Heart left ventricle (tissue), 16 donors: Measurements from ENCODE around the gene NKIRAS1. TPM values are rescaled to one million over a fixed set of nuclear protein-coding genes. Genes with fewer than 3 reads are reported as not detected.

Experiments
- ATAC-seq, 4 donors: fragments of 200-7000 bp; cut with Tn5 transposase; one replicate each; pipeline ENCODE4 v1.9.1; 2020 to 2022; ENCODE audit warnings: moderate library complexity in 4 of 4, mild to moderate bottlenecking in 3 of 4, moderate number of reproducible peaks in 1 of 4
- DNase-seq, 5 donors: peaks; one replicate each; pipeline ENCODE4 v3.0.0-alpha.2; 2020
- H3K27ac ChIP-seq, 12 donors: fragments of 200-600 bp; sonication (generic) in 4 of 12; one replicate each; pipeline versions ENCODE4 v1.5.0 to v1.8.0; 2016 to 2022; ENCODE audit warnings: mild to moderate bottlenecking in 2 of 12
- H3K27me3 ChIP-seq, 9 donors: fragments of 200-600 bp; sonication (generic) in 2 of 9; one replicate each; pipeline versions ENCODE4 v1.5.1 to v1.8.0; 2016 to 2022; ENCODE audit warnings: mild to moderate bottlenecking in 3 of 9
- H3K36me3 ChIP-seq, 9 donors: fragments of 200-600 bp; sonication (generic) in 2 of 9; one replicate each; pipeline versions ENCODE4 v1.5.0 to v1.8.0; 2018 to 2022; ENCODE audit warnings: mild to moderate bottlenecking in 2 of 9
- H3K4me1 ChIP-seq, 12 donors: fragments of 200-600 bp; sonication (generic) in 4 of 12; one replicate each; pipeline versions ENCODE4 v1.5.0 to v1.8.0; 2016 to 2022; ENCODE audit warnings: mild to moderate bottlenecking in 3 of 12
- H3K4me3 ChIP-seq, 12 donors: fragments of 200-600 bp; sonication (generic) in 4 of 12; one replicate each; pipeline versions ENCODE4 v1.5.0 to v1.8.0; 2017 to 2022; ENCODE audit warnings: mild to moderate bottlenecking in 9 of 12, moderate library complexity in 4 of 12
- H3K9me3 ChIP-seq, 12 donors: fragments of 200-600 bp; sonication (generic) in 4 of 12; one replicate each; pipeline versions ENCODE4 v1.5.0 to v1.8.0; 2016 to 2022; ENCODE audit warnings: mild to moderate bottlenecking in 1 of 12
- CTCF ChIP-seq, 12 donors: fragments of 200-600 bp; sonication (generic) in 4 of 12; IDR thresholded peaks; one replicate each; pipeline versions ENCODE4 v1.5.0 to v1.8.0; 2018 to 2022; ENCODE audit warnings: antibody characterized with exemption in 12 of 12, mild to moderate bottlenecking in 5 of 12
- POLR2A ChIP-seq, 2 donors: fragments of 450-650 bp; IDR thresholded peaks; one replicate each; pipeline ENCODE4 v1.6.1; 2017; ENCODE audit warnings: antibody characterized with exemption in 2 of 2, mild to moderate bottlenecking in 2 of 2, moderate library complexity in 2 of 2
- WGBS, 4 donors: extraction: QIAGEN DNeasy Blood & Tissue Kit in 2 of 4; methylation state at CpG; one replicate each; pipeline versions ENCODE4 v1.1.5 to v1.1.7; 2013 to 2018; 5-methylcytosine and 5-hydroxymethylcytosine counted together
- intact Hi-C, 10 donors: fragments of 100-400 bp; cut with DNase I; formaldehyde crosslinking; loops; one replicate each; pipeline versions ENCODE4 v1.11.1 to v1.14.2; 2022
- polyA plus RNA-seq, 2 donors: library from polyadenylated mRNA; stranded (reverse); fragments of 200-250 nt; gene quantifications; one replicate each; pipeline ENCODE4 v1.2.3, GENCODE V29; 2013
- total RNA-seq, 9 donors: library from RNA; depleted of rRNA in 2 of 9; stranded (reverse); fragments of >200 nt in 2 of 9; fragmentation: NEBNext Ultra II Directional in 3 of 9; extraction: Animal tissue kit (Norgen Biotek cat#: 25700) in 3 of 9; gene quantifications; one replicate each; pipeline versions ENCODE4 v1.1.0 to v1.2.4, GENCODE V29; 2016 to 2023
- donor health status: ischemic (EF 13 %, LVEDD 7.1; RV severe dilation, severe dysfunction).
- donor health status: healthy with polysubstance abuse.
- donor health status: DM: no; HTN: yes; CAD: no.
- donor health status: DM: no; HTN: no; CAD: no.
- donor health status: ischemic (EF 25% LVEDD 6.9; RV normal size, moderate dysfunction).
- donor health status: ischemic (EF 25% LVEDD 5.7; RV mildly dilated, moderate dysfunction).
- donor health status: healthy.
- donor health status: DM: yes; HTN: yes; CAD: no.
- donor health status: ischemic (EF 35%, LVEDD 5.7; RV mildly dilated, moderate dysfunction).
- donor health status: nonischemic (EF 11% LVEDD 7.7; RV severe dilation, severe dysfunction).
- donor health status: DM: yes; HTN: yes; CAD: no.
- donor health status: PGD.
- donor health status: ischemic (EF 29% LVEDD 5.4; RV normal size, mild dysfunction).
- donor health status: nonischemic (EF 23%, LVEDD 6.1; RV moderate dilation, normal function).

Gene NKIRAS1
- total and polyA plus RNA-seq, 11 donors: 13.3 to 23.2 (median 17.8) TPM

GRCh38 chr3:23869977-23870662 lies 46.7 kb downstream of the NKIRAS1 start:
- 50 to 64% (median 56%) methylated on average over 4 of the region's 4 CpGs for WGBS, 4 donors
- Histone ChIP-seq H3K36me3 (no peaks in the 10 kb centered on the region), H3K4me3 (no peak overlapping the region), H3K27me3 (no peaks in the 10 kb centered on the region), H3K4me1 (peaks cover 5 to 69% (median 48%) of the 10 kb centered on the region in 12 donors), H3K9me3 (no peaks in the 10 kb centered on the region), H3K27ac (peak overlapping the region in 3 of 12 donors; percentile 4 to 26 (median 23))
- TF ChIP-seq CTCF (IDR thresholded peaks at IDR 0.05) (peak in 2 of 12 donors; percentile 3 to 14), POLR2A (IDR thresholded peaks at IDR 0.05) (no peak)
- ATAC-seq (peak; percentile 84 to 95 (median 92)), DNase-seq (peak in 3 of 5 donors; percentile 39 to 45 (median 44))
- intact Hi-C loops: loop anchor here in 1 of 10 donors (5.0 kb wide), 1 partner anchor 63 kb away; the partner anchor contains the start of gene UBE2E1

GRCh38 chr3:23867838-23868237 lies 49.0 kb downstream of the NKIRAS1 start:
- peaks cover 11 to 61% (median 45%) of the 10 kb centered on the region in 12 donors for H3K4me1 ChIP-seq

GRCh38 chr3:23867400-23867799 lies 49.4 kb downstream of the NKIRAS1 start:
- WGBS, 4 donors: 64 to 74% (median 71%) methylated on average over 1 of the region's 1 CpG
- H3K9me3 ChIP-seq: no peaks in the 10 kb centered on the region
- ATAC-seq: no peak
- H3K27me3 ChIP-seq: no peaks in the 10 kb centered on the region
- TF ChIP-seq POLR2A (IDR thresholded peaks at IDR 0.05) (no peak), CTCF (IDR thresholded peaks at IDR 0.05) (peak in 3 of 12 donors; percentile 7 to 21 (median 10))
- intact Hi-C loops: loop anchor here in 1 of 10 donors (5.0 kb wide), 1 partner anchor 60 kb away; the partner anchor contains the start of gene UBE2E1
- no peak overlapping the region for H3K4me3 ChIP-seq
- no peak for DNase-seq
- peaks cover 11 to 61% (median 45%) of the 10 kb centered on the region in 12 donors for H3K4me1 ChIP-seq
- no peaks in the 10 kb centered on the region for H3K36me3 ChIP-seq
- H3K27ac ChIP-seq: no peak overlapping the region

More at GRCh38 chr3:23867838-23868237, 49.0 kb downstream of the NKIRAS1 start:
- ATAC-seq: no peak
- TF ChIP-seq CTCF (IDR thresholded peaks at IDR 0.05) (no peak), POLR2A (IDR thresholded peaks at IDR 0.05) (no peak)
- Histone ChIP-seq H3K27ac (no peak overlapping the region), H3K27me3 (no peaks in the 10 kb centered on the region), H3K36me3 (no peaks in the 10 kb centered on the region), H3K4me3 (no peak overlapping the region), H3K9me3 (no peaks in the 10 kb centered on the region)
- WGBS, 4 donors: 70 to 89% (median 74%) methylated on average over 1 of the region's 1 CpG
- DNase-seq: no peak
- intact Hi-C loops: loop anchor here in 1 of 10 donors (5.0 kb wide), 1 partner anchor 61 kb away; the partner anchor contains the start of gene UBE2E1
